DND-41 (cell line): ENCODE data around the gene RSPO1.

Source experiments
- EZH2 ChIP-seq: IDR thresholded peaks from 3 replicates; pipeline ENCODE4 v1.6.1; 2012; ENCODE audit warnings: borderline replicate concordance, low read depth, mild to moderate bottlenecking, moderate library complexity, low read length, inconsistent platforms; ENCODE audit not compliant: severe bottlenecking
- TF ChIP-seq, protein P1 (sequence below): IDR thresholded peaks from 2 replicates; pipeline ENCODE4 v1.5.1; 2012; ENCODE audit warnings: borderline replicate concordance, low read length, moderate library complexity, mild to moderate bottlenecking; ENCODE audit not compliant: poor library complexity, severe bottlenecking; ENCODE audit errors: extremely low read depth

DNA sequence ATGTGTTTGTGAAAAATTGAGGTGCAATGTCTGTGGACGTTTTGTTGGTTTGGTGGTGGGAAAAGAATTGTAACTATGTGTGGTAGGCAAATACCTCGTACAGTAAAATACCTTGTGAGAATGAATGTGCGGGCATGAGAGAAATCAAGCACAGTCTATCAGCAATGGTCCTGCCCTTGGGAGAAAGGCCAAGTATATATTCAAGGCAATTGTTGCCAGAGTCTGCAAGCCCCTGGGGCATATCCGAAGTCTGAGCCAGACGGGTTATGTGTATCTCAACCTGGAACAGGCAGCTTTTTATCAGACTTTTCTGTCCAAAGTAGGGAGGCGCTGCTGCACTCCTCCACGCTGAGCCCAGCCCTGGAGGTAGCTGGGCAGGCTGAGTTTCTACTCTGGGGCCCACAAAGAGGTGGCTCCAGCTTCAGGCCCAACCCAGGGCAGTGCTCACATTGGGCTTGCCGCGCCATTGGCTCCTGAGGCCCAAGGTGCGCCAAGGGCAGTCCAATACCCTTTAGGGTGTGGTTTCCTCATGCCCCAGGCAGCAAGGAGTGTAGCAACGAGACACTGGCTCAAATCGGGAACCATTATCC lies 29.5 kb downstream of the RSPO1 start:
- TF ChIP-seq, protein P1, sequence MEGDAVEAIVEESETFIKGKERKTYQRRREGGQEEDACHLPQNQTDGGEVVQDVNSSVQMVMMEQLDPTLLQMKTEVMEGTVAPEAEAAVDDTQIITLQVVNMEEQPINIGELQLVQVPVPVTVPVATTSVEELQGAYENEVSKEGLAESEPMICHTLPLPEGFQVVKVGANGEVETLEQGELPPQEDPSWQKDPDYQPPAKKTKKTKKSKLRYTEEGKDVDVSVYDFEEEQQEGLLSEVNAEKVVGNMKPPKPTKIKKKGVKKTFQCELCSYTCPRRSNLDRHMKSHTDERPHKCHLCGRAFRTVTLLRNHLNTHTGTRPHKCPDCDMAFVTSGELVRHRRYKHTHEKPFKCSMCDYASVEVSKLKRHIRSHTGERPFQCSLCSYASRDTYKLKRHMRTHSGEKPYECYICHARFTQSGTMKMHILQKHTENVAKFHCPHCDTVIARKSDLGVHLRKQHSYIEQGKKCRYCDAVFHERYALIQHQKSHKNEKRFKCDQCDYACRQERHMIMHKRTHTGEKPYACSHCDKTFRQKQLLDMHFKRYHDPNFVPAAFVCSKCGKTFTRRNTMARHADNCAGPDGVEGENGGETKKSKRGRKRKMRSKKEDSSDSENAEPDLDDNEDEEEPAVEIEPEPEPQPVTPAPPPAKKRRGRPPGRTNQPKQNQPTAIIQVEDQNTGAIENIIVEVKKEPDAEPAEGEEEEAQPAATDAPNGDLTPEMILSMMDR: no peak
- no peak for TF ChIP-seq EZH2
